Aorta (tissue), 5 donors: ENCODE results near the gene CAMK2A. TPM values are rescaled to one million over a fixed set of nuclear protein-coding genes. Genes with fewer than 3 reads are reported as not detected.

Source experiments
- ATAC-seq: fragments of 200-7000 bp; cut with Tn5 transposase; one replicate; pipeline ENCODE4 v1.9.1; 2022; ENCODE audit warnings: moderate library complexity; ENCODE audit not compliant: low FRiP score
- DNase-seq, 2 donors: peaks; one replicate each; pipeline ENCODE4 v3.0.0-alpha.2; 2020
- H3K27ac ChIP-seq, 2 donors: one replicate each; pipeline ENCODE4 v1.5.1; 2013; ENCODE audit warnings: low read length in 2 of 2, mild to moderate bottlenecking in 2 of 2, moderate library complexity in 2 of 2, control low read depth in 1 of 2, inconsistent platforms in 1 of 2, low read depth in 1 of 2
- H3K27me3 ChIP-seq, 2 donors: one replicate each; pipeline ENCODE4 v1.6.1; 2013; ENCODE audit warnings: control low read depth in 1 of 2, low read length in 1 of 2, mild to moderate bottlenecking in 1 of 2, moderate library complexity in 1 of 2; ENCODE audit not compliant: insufficient read depth in 2 of 2, control insufficient read depth in 1 of 2
- H3K36me3 ChIP-seq, 2 donors: one replicate each; pipeline ENCODE4 v1.6.1; 2013; ENCODE audit warnings: control low read depth in 1 of 2, low read length in 1 of 2, mild to moderate bottlenecking in 1 of 2; ENCODE audit not compliant: insufficient read depth in 2 of 2, control insufficient read depth in 1 of 2
- H3K4me1 ChIP-seq, 2 donors: one replicate each; pipeline ENCODE4 v1.6.1; 2013; ENCODE audit warnings: low read length in 2 of 2, control low read depth in 1 of 2, mild to moderate bottlenecking in 1 of 2, moderate library complexity in 1 of 2; ENCODE audit not compliant: insufficient read depth in 2 of 2, control insufficient read depth in 1 of 2
- H3K4me3 ChIP-seq, 2 donors: one replicate each; pipeline ENCODE4 v1.5.1; 2013; ENCODE audit warnings: low read length in 2 of 2, control low read depth in 1 of 2, mild to moderate bottlenecking in 1 of 2
- H3K9me3 ChIP-seq: one replicate; pipeline ENCODE4 v1.6.1; 2013; ENCODE audit warnings: mild to moderate bottlenecking, low read length; ENCODE audit not compliant: control insufficient read depth
- WGBS, 2 donors: extraction: QIAGEN DNeasy Blood & Tissue Kit; methylation state at CpG; one replicate each; pipeline ENCODE4 v1.1.7; 2013; 5-methylcytosine and 5-hydroxymethylcytosine counted together
- intact Hi-C, 2 donors: fragments of 100-400 bp; cut with DNase I; formaldehyde crosslinking; loops; one replicate each; pipeline versions ENCODE4 v1.14.2 to v1.15.0; 2022
- polyA plus RNA-seq, 2 donors: library from polyadenylated mRNA; stranded (reverse); fragments of 200-250 nt; gene quantifications; one replicate each; pipeline ENCODE4 v1.2.3, GENCODE V29; 2013
- total RNA-seq, 2 donors: library from RNA; stranded (reverse); fragmentation: NEBNext Ultra II Directional; extraction: Animal tissue kit (Norgen Biotek cat#: 25700); gene quantifications; one replicate each; pipeline ENCODE4 v1.2.1, GENCODE V29; 2021
- donor health status: healthy with polysubstance abuse.
- donor health status: Bipolar disorder and iron deficiency.
- donor health status: DM: no; HTN: no; CAD: no.
- donor health status: DM: no; HTN: no; CAD: no.
- donor health status: DM: yes; HTN: yes; CAD: no.

The CAMK2A gene
- total and polyA plus RNA-seq, 4 donors = 0.13 to 0.36 (median 0.15) TPM; not detected in 1

DNA sequence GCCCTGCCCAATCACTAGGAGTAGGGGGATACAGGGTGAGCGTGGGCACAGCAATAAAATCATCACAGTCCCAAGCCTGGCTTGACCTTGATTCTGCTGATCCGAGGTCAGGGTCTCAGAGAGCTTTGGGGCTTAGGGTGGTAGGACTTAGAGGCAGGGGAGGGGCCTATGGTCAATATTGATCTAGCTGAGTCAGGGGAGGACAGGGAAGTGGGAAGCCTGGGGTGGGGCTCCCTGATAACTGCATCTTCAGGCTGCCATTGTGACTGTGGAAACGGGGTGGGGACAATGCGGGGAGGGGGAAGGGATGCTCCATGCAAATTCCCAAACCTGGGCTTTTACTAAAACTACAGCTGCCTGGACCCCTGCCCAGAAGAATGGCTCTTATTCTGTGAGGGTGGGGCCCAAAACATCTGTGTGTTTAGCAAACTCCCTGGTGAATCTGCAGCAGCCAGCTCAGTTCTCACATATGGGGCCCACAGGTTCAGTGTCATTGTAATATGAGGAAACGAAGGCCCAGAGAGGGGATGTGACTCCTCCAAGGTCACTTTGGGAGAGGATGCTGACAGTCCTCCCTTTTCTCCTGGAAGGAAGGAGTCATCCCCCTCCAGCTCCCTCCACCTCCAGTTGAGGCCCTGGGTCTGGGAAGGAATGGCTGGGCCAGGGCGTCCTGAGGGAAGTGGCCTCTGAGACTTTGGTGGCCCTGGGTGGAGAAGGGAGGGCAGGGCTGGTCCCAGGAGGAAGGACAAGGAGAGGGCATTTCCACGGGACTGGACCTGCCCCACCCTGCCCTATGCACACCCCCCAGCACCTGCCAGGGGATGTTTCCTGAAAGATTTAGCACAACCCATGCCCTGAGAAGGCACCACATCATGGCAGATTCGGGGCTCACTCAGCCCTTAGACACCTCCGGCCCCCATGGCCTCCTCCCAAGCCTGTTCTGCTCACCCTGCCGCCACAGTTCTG lies 73.3 kb downstream of the CAMK2A start:
- WGBS, 2 donors = 87 to 91% methylated on average over 10 of the region's 10 CpGs
- Histone ChIP-seq H3K27ac (no peak overlapping the region), H3K4me3 (no peak overlapping the region), H3K36me3 (no peaks in the 10 kb centered on the region), H3K9me3 (no peaks in the 10 kb centered on the region), H3K4me1 (no peaks in the 10 kb centered on the region), H3K27me3 (no peaks in the 10 kb centered on the region)
- intact Hi-C loops = loop anchor here (2.0 to 5.0 kb wide), 2 partner anchors 34 to 85 kb away; no protein-coding TSS in a partner anchor
- DNase-seq = no peak
- no peak for ATAC-seq

DNA sequence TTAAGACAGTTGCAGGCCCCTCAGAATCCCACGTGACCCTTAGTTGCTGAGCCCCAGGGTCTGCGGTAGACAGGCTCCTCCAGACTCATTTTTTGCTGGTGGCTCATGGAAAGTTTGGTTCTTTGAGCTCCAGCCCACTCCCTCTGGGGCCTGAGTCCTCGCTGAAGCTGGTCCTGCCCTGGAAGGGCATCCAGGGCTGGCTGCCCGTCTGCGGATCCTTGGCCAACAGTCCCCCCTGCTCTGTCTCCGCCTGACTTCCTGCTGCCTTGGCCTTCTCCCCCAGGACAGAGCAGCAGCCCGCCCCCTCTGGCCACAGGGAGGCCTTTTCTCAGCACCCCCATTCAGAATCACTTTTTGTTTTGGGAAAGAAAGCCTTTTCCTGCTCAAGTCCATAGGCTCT lies 75.3 kb downstream of the CAMK2A start:
- ATAC-seq (peak; percentile 53), DNase-seq (peak; percentile 82 to 88)
- WGBS, 2 donors = 3 to 6% methylated on average over 6 to 7 of the region's 7 CpGs
- no peaks in the 10 kb centered on the region for H3K36me3 ChIP-seq
- no peaks in the 10 kb centered on the region for H3K9me3 ChIP-seq
- intact Hi-C loops = no loop called here
- H3K27ac ChIP-seq = peak overlapping the region in 1 of 2 donors; percentile 23
- no peak overlapping the region for H3K4me3 ChIP-seq
- no peaks in the 10 kb centered on the region for H3K4me1 ChIP-seq
- no peaks in the 10 kb centered on the region for H3K27me3 ChIP-seq

DNA sequence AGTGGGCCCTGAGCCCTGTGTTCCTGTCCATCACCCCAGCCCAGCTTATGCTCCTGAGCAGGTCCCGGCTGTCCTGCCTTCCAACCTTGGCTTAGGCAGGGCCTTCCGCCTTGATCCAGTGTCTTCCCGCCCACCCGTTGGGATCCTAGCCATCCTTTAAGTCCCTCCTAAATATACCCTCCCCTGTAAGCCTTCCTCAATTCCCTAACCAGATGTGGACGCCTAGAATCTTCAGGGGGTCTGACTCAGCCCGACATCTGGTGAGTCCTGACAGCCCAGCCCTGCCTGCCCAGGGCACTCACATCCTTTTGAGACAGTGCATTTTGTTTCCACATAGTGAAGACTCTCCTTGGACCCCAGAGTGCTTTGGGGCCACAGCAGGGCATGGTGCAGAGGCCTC lies 76.0 kb downstream of the CAMK2A start:
- 86 to 89% methylated on average over 6 of the region's 6 CpGs for WGBS, 2 donors
- no peak overlapping the region for H3K27ac ChIP-seq
- intact Hi-C loops = no loop called here

DNA sequence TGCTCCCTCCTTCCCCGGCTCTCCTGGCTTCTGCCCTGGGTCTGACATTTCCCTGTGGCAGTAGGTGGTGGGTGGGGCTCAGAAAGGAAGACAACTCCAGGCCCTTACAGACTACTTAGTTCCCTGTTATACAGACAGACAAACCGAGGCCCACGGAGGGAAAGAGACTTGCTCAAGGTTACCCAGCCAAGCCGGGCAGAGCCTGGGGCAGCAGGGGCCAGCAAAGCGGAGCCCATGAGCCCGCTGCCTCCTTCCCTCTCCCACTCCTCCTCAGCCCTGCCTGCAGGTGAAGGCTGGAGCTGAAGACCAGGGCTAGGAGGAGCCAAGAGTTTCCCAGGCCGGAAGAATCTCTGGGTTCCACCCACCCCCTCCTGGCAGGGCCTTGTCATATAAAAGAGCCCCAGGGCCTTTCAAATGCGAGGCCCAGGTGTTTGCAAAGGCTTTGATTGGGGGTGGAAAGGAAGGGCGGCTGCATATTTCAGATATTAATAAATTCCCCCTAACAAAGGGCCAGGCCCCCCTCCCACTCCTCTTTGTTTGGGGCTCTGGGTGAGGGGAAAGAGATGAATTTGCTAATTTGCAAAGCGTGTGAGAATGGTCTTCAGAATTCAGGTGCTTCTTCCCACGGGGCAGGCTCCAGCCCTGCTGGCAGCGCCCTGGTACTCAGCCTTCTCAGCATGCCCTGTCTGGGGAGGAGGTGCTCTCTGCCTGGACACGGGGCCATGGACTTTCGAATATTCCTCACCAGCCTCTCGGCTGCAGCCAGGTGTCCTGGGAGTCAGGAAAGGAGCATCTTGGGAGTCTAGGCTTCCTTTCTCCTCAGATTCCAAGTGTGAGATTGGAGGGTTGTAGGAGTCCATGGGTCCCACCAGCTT lies 78.2 kb downstream of the CAMK2A start:
- WGBS, 2 donors = 85% methylated on average over 15 of the region's 15 CpGs
- no peak for DNase-seq
- H3K27ac ChIP-seq = no peak overlapping the region
- no peaks in the 10 kb centered on the region for H3K36me3 ChIP-seq
- no peaks in the 10 kb centered on the region for H3K4me1 ChIP-seq
- no peak for ATAC-seq
- no peak overlapping the region for H3K4me3 ChIP-seq
- H3K27me3 ChIP-seq = no peaks in the 10 kb centered on the region
- intact Hi-C loops = no loop called here
- H3K9me3 ChIP-seq = no peaks in the 10 kb centered on the region

More for the DNA sequence above, 76.0 kb downstream of the CAMK2A start:
- no peak for ATAC-seq
- H3K4me3 ChIP-seq = no peak overlapping the region
- no peaks in the 10 kb centered on the region for H3K27me3 ChIP-seq
- no peaks in the 10 kb centered on the region for H3K36me3 ChIP-seq
- no peaks in the 10 kb centered on the region for H3K9me3 ChIP-seq
- DNase-seq = no peak
- H3K4me1 ChIP-seq = no peaks in the 10 kb centered on the region

DNA sequence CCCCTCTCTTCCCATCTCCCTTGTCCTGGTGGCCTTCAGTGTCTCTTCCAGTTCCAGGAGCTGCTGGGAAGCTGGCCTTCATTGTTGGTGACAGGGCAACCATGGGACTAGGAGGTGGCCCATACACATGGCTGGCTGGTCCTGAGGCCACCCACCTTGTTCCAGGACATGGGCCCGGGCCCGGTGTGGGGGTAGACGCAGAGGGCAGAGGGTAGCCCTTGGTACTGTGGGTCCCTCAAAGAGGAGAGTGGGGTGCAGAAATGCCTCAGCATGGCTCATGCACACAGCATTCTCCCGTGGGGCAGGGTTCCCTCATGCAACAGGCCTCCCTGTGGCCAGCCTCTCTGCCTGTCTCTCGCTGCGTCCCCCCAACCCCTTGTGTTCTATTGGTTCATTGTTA lies 78.9 kb downstream of the CAMK2A start:
- Histone ChIP-seq H3K4me1 (no peaks in the 10 kb centered on the region), H3K36me3 (no peaks in the 10 kb centered on the region), H3K4me3 (no peak overlapping the region), H3K9me3 (no peaks in the 10 kb centered on the region), H3K27ac (no peak overlapping the region), H3K27me3 (no peaks in the 10 kb centered on the region)
- WGBS, 2 donors = 82 to 86% methylated on average over 6 of the region's 6 CpGs
- no peak for ATAC-seq
- intact Hi-C loops = no loop called here
- no peak for DNase-seq

DNA sequence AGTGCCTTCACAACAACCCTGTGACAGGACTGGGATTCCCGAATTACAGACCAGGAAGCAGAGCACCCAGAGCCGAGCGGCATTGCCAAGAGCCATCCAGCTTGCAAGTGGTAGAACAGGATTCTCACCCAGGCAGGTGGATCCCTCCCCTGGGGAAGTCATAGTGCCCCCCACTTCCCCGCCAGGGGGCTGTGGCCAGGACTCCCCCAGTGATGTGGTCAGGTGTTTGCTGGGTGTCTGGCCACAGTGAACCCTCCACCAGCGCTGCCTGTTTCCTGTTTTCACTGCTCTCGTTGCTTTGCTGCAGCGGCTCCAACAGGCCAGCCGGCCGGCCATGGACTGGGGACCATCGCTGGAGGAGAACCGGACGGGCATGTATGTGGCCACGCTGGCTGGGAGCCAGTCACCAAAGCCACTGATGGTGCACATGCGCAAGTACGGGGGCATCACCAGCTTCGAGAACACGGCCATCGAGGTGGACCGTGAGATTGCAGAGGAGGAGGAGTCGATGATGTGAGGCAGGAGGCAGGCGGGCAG lies 80.4 kb downstream of the CAMK2A start:
- DNase-seq (peak; percentile 73 to 80), ATAC-seq (no peak)
- H3K27ac ChIP-seq = no peak overlapping the region
- no peaks in the 10 kb centered on the region for H3K4me1 ChIP-seq
- intact Hi-C loops = no loop called here
- no peaks in the 10 kb centered on the region for H3K9me3 ChIP-seq
- 71 to 74% methylated on average over 21 of the region's 21 CpGs for WGBS, 2 donors
- no peaks in the 10 kb centered on the region for H3K36me3 ChIP-seq
- no peaks in the 10 kb centered on the region for H3K27me3 ChIP-seq
- no peak overlapping the region for H3K4me3 ChIP-seq

DNA sequence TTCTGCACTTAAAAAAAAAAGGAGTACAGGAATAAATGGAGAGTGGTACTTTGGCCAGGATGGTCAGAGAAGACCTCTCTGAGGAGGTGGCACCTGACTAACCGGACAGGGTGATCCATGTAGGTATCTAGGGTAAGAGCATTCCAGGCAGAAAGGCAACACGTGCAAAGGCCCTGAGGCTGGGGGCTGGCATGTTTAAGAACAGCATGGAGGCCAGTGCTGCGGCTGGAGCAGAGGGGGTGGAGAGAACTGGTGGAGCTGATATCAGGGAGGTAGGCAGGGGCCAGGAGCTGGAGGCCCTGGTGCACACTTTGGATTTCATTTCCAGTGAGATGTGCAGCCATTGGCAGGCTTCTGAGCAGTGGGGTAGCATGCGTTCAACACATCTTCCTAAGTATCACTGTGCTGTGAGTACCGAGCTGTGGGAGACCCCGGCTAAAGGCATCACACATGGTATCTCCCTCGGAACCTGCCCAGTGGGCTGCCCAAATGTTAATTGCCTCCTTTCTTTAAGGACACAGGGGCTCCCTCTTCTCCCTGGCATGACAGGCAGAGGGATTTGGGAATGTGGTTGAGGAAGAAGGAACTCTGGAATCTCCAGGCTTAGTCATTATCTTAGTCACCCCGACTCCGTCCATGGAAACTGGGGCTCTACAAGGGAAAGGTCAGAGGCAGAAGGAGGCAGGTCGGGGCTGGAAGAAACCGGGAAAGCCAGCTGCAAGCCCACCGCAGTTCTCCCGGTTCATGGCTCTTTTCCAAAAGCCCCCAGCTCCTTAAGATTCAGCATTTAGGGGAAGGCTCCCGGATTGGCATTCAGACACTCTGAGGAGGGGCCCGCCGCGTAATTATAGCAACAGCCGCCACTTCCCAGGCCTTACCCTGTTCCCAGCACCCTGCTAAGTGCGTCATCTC lies 81.1 kb downstream of the CAMK2A start:
- Histone ChIP-seq H3K4me3 (no peak overlapping the region), H3K27me3 (no peaks in the 10 kb centered on the region), H3K4me1 (no peaks in the 10 kb centered on the region), H3K36me3 (no peaks in the 10 kb centered on the region), H3K27ac (no peak overlapping the region), H3K9me3 (no peaks in the 10 kb centered on the region)
- intact Hi-C loops = no loop called here
- peak; percentile 57 for ATAC-seq
- 68 to 78% methylated on average over 19 of the region's 19 CpGs for WGBS, 2 donors
- no peak for DNase-seq

DNA sequence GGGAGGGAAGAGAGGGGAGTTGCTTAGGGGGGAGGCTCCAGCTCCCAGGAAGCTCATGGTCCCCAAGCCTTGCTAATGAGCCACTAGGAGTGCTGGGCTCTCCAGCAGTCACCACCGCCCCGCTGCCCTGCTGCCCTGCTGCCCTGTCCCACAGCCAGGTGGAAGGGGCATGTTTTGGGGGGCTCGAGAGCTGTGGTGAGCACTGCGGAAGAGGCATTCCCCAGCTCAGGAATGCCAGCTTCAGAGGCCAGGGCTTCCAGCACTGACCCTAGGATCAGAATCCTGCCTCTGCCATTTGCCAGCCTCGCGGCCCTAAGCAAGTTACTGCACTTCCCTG lies 82.8 kb downstream of the CAMK2A start:
- H3K27me3 ChIP-seq = no peaks in the 10 kb centered on the region
- no peaks in the 10 kb centered on the region for H3K36me3 ChIP-seq
- no peak for DNase-seq
- WGBS, 2 donors = 93 to 95% methylated on average over 6 of the region's 6 CpGs
- H3K27ac ChIP-seq = no peak overlapping the region
- no peaks in the 10 kb centered on the region for H3K9me3 ChIP-seq
- H3K4me3 ChIP-seq = no peak overlapping the region
- intact Hi-C loops = no loop called here
- no peak for ATAC-seq
- no peaks in the 10 kb centered on the region for H3K4me1 ChIP-seq
